Kidney glomerular epithelial cell (primary cell): Measurements from ENCODE around the gene DNMBP.
"Not testable (repeated sequence)": the region's sequence is repeated elsewhere in the genome, so short reads cannot be mapped to it uniquely, and the experiment has no call there.

Experiments used
- DNase-seq: peaks from one replicate; lab custom pipeline; 2025; lab: John Stamatoyannopoulos, UW

The DNMBP gene

DNA sequence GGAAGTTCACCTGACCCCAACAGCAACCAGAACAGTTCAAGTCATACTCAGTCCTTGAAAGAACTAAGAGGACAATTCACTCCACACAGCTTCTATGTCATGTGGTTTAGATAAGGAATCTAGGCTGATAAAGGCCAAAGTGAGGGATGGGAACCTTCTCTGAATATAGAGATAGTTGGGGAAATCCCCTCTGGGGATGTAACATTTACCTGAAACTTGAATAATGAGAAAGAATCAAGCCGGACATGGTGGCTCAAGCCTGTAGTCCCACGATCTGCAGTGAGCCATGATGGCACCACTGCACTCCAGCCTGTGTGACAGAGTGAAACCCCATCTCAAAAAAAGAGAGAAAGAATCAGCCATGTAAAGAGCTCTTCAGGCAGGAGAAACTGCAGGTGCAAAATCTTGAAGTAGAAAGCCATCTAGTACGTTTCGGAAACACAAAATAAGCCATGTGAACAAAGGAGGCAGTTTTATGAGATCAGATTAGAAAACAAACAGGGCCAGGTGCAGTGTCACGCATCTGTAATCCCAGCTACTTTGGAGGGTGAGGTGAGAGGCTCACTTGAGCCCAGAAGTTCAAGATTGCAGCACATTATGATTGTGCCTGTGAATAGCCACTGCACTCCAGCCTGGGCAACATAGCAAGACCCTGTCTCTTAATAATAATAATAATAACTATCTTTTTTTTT lies 4.5 kb upstream of the DNMBP start:
- DNase-seq, result no peak

DNA sequence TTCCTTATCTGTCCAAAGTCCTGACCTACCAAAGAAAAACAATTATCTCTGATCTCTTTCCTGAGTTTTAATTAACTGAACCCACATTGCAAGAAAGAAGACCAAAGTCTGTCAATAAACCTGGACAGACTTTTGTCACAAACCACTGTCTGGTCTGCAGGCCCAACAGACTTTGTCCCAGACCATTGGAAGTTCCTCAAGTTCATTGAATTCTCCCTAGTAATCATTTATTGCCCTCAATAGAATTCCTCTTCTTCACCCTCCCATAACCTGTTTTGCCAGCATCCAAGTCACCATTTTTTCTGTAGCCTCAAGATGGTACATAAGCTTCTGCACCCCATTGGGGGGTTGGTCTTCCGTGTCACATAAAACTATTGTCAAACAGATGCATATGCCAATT lies 3.9 kb upstream of the DNMBP start:
- no peak for DNase-seq

- DNase-seq, result not testable (repeated sequence)
Measured at GRCh38 chr10:100011906-100012305, 2.2 kb upstream of the DNMBP start.

DNA sequence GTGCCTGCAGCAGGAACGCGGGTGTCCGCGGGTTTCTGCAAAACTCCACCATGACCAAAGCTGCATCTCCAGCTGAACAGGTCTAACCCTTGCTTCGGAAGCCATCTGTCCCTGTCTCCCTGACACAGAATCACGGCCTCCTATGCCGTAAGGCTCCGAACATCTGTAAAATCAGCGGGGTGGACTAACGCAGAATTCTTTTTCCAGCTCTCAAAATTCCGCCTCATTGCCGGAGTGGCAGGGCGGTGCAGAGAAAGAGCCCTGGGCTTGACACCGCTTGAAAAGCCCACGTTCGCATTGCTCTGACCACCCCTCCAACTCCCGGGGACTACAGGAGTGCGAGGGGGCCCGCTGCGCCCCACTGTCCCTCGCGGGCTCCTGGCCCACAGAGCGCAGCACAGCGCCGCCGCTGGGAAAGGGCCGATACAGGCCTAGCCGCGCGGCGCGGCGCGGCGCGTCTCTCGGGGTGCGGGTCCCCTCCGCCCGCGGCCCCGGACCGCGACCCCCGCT lies 409 bp downstream of the DNMBP start:
- DNase-seq, result no peak

- no peak for DNase-seq
Measured at GRCh38 chr10:100008708-100009282, 952 bp downstream of the DNMBP start.

DNA sequence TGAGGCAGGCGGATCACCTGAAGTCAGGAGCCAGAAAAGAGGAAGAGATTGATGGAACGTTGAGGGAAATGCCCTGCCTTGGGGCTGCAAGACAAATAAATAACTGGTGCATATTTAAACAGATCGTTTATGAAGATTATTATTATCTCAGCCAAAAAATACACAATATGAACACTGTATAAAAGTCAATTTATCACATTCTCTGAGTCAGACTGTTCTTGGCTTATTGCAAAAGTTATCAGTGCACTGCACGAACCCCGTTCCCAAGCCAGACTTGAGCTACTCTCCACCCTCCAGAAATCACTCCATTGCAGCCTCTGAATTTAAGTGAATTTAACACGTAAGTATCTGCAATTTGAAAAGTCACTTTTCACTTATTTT lies 1.6 kb downstream of the DNMBP start:
- no peak for DNase-seq

DNA sequence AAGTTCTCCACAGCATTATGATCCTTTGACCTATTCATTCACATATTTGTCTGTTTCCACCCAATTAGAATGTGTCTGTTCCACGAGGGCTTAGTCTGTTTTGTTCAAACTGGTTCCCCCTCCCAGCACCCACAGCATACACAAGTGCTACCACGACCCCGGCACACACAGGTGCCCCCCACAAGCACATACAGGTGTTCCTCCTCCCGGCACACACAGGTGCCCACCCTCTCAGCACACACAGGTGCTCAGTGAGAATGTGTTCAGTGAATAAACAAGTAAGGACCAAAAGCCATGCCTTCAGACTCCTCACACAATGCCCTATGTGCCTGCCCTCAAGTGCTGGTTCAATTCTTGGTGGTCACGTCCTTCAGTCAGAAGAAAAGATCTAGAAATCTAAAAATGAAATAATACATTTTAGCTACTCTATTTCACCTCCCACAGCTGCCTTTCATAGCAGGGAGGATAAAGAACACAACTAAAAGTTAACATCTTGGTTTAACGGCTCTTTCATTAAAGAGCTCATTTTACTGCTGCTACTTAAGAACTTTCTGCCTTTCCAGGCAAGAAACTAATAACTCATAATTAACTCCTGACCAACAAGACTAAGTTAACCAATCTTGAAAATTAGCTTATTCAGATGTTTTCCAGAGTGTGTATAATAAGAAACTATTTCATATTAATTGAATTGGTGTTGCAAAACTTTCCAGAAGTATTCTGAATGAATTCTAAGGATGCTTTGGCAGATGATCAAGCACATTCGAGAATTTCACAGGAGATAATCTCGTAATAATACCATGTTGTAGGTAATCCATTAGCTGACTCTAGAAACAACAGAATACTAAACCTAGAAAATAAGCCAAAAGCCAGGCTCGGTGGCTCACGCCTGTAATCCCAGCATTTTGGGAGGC lies 2.3 kb downstream of the DNMBP start:
- DNase-seq, result no peak

DNA sequence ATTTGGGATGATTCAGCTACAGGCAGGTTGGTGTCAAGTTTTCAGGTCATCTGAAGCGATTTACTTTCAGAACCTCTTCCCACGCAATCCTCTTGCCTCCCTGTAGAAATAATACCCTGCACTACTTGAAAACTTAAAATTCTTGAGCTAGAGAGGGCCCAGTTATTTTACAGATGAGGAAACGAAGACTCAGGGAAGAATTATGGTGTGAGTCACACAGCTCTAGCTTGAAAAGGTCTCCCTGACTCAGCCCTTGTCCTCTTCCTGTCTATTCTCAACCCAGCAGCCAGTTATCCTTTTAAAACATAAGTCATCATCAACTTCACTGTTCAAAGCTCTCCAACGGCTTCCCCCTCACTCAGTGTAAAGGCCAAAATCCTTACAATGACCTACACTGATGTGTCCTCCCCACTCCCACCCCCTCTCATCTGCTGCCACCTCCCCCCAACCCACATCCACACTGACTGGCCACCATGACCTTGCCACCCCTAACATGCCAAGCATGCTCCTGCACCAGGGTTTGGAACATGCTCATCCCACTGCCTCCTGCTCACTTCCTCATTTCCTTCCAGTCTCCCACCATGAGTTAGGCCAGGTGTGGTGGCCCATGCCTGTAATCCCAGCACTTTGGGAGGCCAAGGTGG lies 3.4 kb downstream of the DNMBP start:
- DNase-seq, result peak; percentile 99

DNA sequence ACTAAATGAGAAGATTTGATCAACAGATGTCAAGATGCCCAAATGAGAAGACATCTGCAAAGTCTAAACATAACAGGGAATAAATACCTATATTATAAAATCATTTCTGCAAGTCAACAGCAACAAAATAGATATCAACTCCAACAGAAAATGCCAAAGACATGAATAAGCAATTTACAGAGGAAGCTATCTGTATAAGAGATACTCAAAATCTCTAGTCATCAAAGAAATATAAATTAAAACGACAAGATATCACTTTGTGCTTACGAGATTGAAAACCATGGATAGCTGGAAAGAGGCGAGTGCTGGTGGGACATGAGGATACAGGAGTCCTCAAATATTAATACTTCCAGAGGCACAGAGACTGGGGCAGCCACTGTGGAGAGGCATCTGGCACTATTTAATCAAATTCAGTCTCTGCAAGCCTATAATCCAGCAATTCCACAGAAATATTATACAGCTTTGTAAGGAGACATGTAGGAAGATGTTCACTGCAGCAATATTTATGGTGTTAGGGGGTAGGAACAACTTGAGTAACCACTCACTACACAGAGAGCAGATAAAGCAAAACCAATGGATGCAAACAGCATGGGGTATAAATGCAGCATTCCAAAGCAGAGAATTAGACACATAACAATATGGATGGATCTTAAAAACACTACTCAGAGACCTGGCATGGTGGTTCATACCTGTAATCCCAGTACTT lies 4.8 kb downstream of the DNMBP start:
- DNase-seq, result no peak

DNA sequence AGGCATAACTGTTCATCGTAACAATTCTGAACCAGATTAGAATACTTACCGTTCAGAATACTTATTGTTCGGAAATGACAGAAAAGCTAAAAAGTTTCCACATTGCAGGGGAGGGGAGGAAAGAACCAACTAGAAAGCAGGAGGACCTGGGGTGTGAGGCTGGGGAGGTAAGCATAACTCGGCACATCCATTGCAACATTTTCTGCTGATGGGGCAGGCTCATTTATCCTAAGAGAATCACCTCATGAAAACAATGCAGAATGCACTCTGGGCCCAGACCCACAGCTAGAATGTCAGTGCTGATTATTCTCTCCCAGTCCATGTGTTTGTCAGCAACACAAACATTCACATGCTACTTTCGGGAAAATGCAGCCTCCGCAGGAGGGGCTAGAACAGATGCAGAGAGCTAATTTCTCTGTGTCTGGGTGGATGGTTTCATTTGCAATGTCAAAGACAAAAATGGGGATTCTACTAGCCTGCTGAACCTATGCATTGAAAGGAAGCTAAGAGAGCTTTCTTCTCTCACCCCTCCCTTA lies 9.6 kb downstream of the DNMBP start:
- DNase-seq, result no peak

DNA sequence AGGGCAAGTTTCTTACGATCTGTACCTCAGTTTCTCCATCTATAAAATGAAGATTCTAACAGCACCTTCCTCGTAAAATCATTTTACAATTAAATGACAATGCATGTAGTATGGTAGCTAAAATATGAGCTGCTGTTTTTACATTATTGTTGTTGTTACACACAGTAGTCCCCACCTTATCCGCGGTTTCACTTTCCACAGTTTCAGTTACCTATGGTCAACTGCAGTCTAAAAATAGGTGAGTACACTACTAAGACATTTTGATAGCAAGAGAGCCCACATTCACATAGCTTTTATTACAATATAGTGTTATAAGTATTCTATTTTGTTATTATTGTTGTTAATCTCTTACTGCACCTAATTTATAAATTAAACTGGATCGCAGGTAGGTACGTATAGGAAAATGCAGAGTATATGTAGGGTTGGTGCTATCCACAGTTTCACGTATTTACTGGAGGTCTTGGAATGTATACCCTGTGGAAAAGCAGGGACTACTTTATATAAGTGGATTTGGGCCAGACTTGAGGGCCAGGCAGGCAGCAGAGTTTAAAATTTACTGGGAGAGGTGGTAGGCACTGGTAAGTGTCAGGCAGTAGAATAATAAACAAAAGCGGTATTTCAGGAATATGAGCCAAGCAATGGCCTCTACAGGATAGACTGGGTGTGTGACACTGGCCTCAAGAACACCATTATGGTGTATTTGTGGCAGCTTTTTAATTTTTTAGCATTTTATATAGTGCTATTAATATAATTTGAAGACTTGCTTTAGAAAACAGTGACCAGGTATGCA lies 10.2 kb downstream of the DNMBP start:
- no peak for DNase-seq

DNA sequence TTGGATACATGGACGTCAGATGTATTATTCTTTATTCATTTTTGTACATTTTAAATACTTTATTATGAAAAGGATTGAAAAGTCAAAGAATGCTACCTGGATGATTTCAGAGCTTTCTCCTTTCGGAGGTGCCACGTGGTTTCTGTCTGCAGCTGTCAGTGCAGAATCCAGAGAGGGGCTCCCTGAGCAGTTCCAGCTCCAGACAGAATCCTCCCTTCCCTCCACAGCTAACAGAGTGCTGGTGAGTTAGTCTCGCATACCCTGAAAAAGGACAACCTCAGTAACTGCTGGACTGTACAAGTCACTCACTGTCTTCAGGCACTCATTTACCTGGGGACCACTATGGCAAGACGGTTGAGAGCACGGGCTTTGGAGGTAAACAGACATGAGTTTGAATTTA lies 10.9 kb downstream of the DNMBP start:
- DNase-seq, result no peak

GRCh38 chr10:99996671-99997648 lies 12.8 kb downstream of the DNMBP start:
- no peak for DNase-seq

- no peak for DNase-seq
Measured at GRCh38 chr10:99995713-99996112, 14.0 kb downstream of the DNMBP start.

DNA sequence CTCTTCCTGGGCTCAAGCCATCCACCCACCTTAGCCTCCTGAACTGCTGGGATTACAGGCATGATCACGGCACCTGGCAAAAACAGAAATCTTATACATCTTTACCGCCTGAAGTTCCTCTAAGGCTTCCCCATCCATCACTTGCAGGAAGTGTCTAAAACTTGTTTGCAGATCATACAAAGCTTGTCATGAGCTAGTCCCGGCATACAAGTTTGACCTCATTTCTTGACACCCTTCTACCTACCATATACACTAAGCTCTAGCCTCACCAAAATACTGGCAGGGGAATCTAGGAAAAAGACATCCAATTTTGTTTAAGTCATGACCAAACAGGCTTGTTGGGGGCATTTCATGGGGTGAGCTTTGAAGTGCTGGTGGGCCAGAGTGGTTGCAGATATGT lies 14.5 kb downstream of the DNMBP start:
- no peak for DNase-seq

DNA sequence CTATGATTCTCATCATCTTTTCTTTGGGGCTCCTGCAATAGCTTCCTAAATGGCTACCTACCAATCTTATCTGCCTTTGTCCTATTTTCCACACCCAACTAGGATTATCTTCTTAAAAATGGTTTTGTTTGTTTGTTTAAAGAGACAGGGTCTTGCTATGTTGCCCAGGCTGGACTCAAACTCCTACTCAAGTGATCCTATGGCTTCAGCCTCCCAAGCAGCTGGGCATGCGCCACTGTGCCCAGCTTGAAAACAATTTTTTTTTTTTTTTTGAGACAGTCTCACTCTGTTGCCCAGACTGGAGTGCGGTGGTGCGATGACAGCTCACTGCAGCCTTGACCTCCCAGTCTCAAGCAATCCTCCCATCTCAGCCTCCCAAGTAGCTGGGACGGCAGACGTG lies 14.9 kb downstream of the DNMBP start:
- no peak for DNase-seq

GRCh38 chr10:99993701-99994689 lies 15.8 kb downstream of the DNMBP start:
- no peak for DNase-seq

GRCh38 chr10:99985637-99986036 lies 24.1 kb downstream of the DNMBP start:
- DNase-seq, result not testable (repeated sequence)
